Endothelial cell of umbilical vein (primary cell): ENCODE measurements around the gene APLP2.

Experiments
- MYC ChIP-seq: IDR thresholded peaks from one replicate; pipeline ENCODE4 v1.6.1; 2011; ENCODE audit warnings: mild to moderate bottlenecking, low read depth, low read length
- POLR2AphosphoS5 ChIP-seq: IDR thresholded peaks from 2 replicates; pipeline ENCODE4 v1.6.1; 2012; ENCODE audit warnings: low read depth, mild to moderate bottlenecking, control low read depth, low read length, moderate library complexity; ENCODE audit not compliant: insufficient read depth
- TF ChIP-seq, protein P1 (sequence below), 2 donors: IDR thresholded peaks; 1 replicate in 1 of 2; 2 replicates in 1 of 2; pipeline ENCODE4 v1.5.1; 2011; ENCODE audit warnings: low read length in 2 of 2, mild to moderate bottlenecking in 2 of 2, moderate library complexity in 2 of 2, control low read depth in 1 of 2, inconsistent platforms in 1 of 2, low read depth in 1 of 2; ENCODE audit not compliant: insufficient read depth in 1 of 2; ENCODE audit errors: extremely low read depth in 1 of 2

DNA sequence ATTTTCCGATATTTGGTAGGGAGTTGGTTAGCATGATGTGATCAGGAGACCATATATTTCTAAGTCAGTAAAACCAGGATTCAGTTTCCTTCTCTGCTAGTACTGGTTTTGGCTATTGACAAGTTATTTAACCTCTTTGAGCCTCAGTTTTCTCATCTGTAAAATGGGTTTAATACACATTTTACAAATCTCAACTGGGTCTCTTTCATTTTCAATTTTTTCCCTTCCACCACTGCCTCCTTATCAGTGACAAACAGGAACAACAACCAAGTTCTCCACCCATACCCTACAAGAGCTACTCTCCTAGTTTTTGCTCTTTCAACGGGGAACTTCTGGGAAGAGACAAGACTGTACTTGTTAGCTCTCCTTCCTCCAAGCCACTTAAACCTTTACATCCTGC is 6.2 kb upstream of the APLP2 start:
- TF ChIP-seq, protein P1, sequence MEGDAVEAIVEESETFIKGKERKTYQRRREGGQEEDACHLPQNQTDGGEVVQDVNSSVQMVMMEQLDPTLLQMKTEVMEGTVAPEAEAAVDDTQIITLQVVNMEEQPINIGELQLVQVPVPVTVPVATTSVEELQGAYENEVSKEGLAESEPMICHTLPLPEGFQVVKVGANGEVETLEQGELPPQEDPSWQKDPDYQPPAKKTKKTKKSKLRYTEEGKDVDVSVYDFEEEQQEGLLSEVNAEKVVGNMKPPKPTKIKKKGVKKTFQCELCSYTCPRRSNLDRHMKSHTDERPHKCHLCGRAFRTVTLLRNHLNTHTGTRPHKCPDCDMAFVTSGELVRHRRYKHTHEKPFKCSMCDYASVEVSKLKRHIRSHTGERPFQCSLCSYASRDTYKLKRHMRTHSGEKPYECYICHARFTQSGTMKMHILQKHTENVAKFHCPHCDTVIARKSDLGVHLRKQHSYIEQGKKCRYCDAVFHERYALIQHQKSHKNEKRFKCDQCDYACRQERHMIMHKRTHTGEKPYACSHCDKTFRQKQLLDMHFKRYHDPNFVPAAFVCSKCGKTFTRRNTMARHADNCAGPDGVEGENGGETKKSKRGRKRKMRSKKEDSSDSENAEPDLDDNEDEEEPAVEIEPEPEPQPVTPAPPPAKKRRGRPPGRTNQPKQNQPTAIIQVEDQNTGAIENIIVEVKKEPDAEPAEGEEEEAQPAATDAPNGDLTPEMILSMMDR (IDR thresholded peaks at IDR 0.05; ENCODE audit: extremely low read depth in 1 of 2, insufficient read depth in 1 of 2, low read depth in 1 of 2, low read length in 2 of 2) = no peak
- TF ChIP-seq MYC (no peak), POLR2AphosphoS5 (no peak)
